Measurements from ENCODE around the gene MYLIP. TPM values are rescaled to one million over a fixed set of nuclear protein-coding genes. Genes with fewer than 3 reads are reported as not detected.

The MYLIP gene
- total and polyA plus RNA-seq, 8 donors: 6.6 to 20.2 (median 12.0) TPM

- FAIRE-seq (no peak), DNase-seq (no peak), ATAC-seq (no peak)
- Histone ChIP-seq H3K36me3 (no peaks in the 10 kb centered on the region), H3K4me1 (peaks cover 0 to 17% (median 8%) of the 10 kb centered on the region in 3 donors), H3K9me3 (no peaks in the 10 kb centered on the region), H3K4me3 (no peak overlapping the region), H3K27ac (no peak overlapping the region), H3K27me3 (no peaks in the 10 kb centered on the region)
- intact Hi-C loops (cut with DNase I): no loop called here
- 66 to 69% methylated on average over 8 of the region's 8 CpGs for WGBS, 2 donors
- no peak for TF ChIP-seq CTCF (IDR thresholded peaks at IDR 0.05)
These were observed 21.7 kb upstream of the MYLIP start for GRCh38 chr6:16106991-16107787.

- intact Hi-C loops (cut with DNase I): no loop called here
- DNase-seq: no peak
- Histone ChIP-seq H3K27ac (no peak overlapping the region), H3K4me1 (peaks cover 0 to 11% (median 8%) of the 10 kb centered on the region in 3 donors), H3K9me3 (no peaks in the 10 kb centered on the region), H3K4me3 (no peak overlapping the region), H3K36me3 (no peaks in the 10 kb centered on the region), H3K27me3 (no peaks in the 10 kb centered on the region)
- no peak for TF ChIP-seq CTCF (IDR thresholded peaks at IDR 0.05)
- 83 to 87% methylated on average over 5 of the region's 5 CpGs for WGBS, 2 donors
- FAIRE-seq: no peak
- ATAC-seq: no peak
These were observed 20.5 kb upstream of the MYLIP start for GRCh38 chr6:16108419-16108818.

DNA sequence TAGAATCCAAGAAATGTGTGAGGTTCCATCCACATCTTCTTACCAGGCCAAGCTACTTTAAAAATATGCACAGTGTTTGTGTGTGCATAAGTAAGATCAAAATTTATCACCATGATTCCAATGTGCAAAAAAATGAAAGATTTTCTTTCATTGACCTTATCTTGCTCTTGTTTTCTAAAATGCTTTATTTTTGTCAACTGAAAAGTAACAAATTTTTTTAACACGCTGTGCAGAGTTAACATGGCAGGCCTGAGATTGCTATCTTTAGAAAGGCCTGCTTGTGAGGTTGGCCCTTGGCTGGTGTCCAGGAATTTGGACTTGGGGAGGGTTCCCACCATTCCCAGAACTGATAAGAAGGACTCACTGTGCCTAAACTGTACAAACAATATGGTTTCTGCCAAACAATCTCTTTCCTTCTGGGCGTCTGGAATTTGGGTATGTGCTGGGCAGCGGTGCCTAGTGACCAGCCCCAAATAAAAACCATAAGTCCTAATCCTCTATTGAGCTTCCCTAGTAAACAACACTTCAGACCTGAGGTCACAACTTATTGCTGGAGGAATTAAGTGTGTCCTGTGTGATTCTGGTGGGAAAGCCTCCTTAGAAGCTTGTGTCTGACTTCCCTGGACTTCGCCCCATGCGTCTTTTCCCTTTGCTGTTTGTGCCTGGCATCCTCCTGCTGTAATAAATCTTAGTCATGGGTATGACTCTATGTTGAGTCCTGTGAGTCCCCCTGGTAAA lies 19.8 kb upstream of the MYLIP start:
- Histone ChIP-seq H3K4me1 (peaks cover 0 to 11% (median 8%) of the 10 kb centered on the region in 3 donors), H3K9me3 (no peaks in the 10 kb centered on the region), H3K27ac (peak overlapping the region in 2 of 4 donors; percentile 14 to 17), H3K36me3 (no peaks in the 10 kb centered on the region), H3K27me3 (no peaks in the 10 kb centered on the region), H3K4me3 (no peak overlapping the region)
- no peak for TF ChIP-seq CTCF (IDR thresholded peaks at IDR 0.05)
- intact Hi-C loops (cut with DNase I): no loop called here
- DNase-seq (peak in 4 of 6 donors; percentile 34 to 50 (median 46)), ATAC-seq (peak; percentile 20 to 81 (median 57)), FAIRE-seq (no peak)
- 48 to 52% methylated on average over 5 of the region's 5 CpGs for WGBS, 2 donors

DNA sequence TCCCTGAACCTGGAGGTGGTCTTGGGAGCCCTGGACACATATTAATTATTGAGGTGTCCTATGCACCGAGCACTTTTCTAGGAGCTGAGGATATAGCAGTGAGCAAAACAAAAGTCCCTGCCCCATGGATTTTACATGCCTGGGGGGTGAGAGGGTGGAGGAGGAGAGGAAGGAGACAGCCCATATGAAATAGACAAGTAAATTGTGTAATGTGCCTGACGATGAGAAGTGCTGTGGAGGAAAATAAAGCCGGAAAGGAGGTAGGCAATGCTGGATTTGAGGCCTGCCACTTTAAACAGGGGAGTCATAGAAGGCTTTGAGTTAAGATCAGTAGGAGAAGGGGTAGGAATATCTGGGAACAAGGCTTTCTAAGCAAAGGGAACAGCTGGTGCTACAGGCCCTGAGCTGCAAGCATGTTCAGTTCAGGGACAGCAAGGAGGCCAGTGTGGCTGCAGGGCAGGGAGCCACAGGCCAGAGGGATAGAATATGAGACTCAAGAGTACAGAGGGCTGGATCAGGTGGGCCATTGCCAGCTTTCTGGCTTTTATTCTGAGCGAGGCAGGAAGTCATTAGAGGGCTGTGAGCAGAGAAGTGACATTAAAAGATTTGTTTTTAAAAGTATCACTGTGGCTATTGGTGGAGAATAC lies 19.1 kb upstream of the MYLIP start:
- DNase-seq (no peak), ATAC-seq (peak in 2 of 4 donors; percentile 58 to 63), FAIRE-seq (no peak)
- 47 to 54% methylated on average over 4 of the region's 4 CpGs for WGBS, 2 donors
- H3K9me3 ChIP-seq: no peaks in the 10 kb centered on the region
- intact Hi-C loops (cut with DNase I): no loop called here
- peaks cover 0 to 11% (median 8%) of the 10 kb centered on the region in 3 donors for H3K4me1 ChIP-seq
- H3K4me3 ChIP-seq: no peak overlapping the region
- no peaks in the 10 kb centered on the region for H3K36me3 ChIP-seq
- H3K27me3 ChIP-seq: no peaks in the 10 kb centered on the region
- TF ChIP-seq CTCF (IDR thresholded peaks at IDR 0.05): no peak
- H3K27ac ChIP-seq: peak overlapping the region in 2 of 4 donors; percentile 14 to 17

Measured in pancreas (tissue), 10 donors.